Measurements from ENCODE around the gene OR56A5.

DNA sequence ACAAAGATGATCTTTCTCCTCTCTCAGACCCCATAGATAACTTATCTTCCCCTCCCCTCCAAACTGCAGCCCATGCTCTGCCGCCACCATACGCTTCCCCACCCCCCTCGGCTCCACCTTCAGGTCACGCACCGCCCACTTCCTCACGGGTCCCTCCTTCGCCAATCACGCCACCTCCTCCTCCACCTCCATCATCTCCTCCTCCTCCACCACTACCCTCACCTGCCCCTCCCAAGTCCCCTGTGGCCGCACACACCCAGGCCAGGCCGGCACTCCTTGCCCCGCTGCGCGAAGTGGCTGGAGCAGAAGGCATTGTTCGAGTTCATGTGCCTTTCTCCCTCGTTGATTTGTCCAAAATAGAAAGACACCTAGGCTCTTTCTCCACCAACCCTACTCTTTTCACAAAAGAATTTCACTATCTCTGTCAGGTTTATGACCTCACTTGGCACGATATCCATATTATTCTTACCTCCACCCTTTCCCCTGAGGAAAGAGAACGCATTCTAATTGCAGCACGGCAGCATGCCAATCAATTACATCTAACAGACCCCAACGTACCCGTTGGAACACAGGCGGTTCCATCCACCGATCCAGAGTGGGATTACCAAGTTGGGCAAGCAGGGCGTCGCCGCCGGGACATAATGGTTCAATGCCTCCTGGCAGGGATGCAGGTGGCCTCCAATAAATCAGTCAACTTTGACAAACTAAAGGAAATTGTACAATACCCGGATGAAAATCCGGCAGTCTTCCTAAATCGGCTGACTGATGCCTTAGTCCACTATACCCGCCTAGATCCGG lies 38.5 kb downstream of the OR56A5 start:
- TF ChIP-seq POLR2AphosphoS5 (IDR thresholded peaks at IDR 0.05; ENCODE audit: borderline replicate concordance, low read depth, low read length), result no peak
- TF ChIP-seq FOXP2 (optimal IDR thresholded peaks at IDR 0.05; ENCODE audit: control extremely low read depth, extremely low read length, insufficient read depth), result no peak
- no peak for TF ChIP-seq EZH2 (IDR thresholded peaks at IDR 0.05)
